ENCODE data around the gene CEP170. TPM values are rescaled to one million over a fixed set of nuclear protein-coding genes. Genes with fewer than 3 reads are reported as not detected.

CEP170 gene
- total RNA-seq, 1 experiment from 2014 or later, result 94.7 TPM

DNA sequence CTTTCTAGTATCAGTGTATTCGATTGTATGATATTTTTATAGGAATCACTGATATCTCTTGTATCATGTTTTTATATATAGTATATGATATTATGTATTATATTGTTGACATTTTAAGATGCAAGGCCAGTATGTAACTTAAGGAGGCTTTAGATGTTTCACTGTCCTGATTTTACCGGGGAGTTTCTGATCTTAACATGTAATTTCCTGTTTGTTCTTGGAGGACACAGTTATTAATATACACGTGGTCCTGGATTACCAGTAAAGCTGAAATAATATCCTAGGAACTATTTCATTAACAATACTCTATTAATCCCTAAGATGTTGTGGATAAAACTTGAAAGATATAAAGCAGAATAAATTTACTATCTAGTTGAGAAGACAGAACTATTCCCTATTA lies 20.2 kb upstream of the CEP170 start (continued):
- no peak for TF ChIP-seq NR3C1 (CRISPR knock-in tag; conservative IDR thresholded peaks at IDR 0.05; ENCODE audit: low read depth)

DNA sequence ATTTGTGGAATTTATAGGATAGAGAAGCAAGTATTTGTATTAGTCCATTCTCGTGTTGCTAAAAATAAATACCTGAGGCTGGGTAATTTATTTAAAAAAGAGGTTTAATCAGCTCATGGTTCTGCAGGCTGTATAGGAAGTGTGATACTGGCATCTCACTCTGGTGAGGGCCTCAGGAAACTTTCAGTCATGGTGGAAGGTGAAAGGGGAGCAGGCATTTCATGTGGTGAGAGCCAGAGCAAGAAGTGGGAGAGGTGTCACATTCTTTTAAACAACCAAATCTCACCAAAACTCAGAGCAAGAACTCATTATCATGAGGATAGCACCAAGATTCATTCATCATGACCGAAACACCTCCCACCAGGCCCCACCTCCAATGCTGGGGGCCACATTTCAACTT lies 18.9 kb upstream of the CEP170 start:
- DNase-seq (ENCODE audit: low spot score), result no peak
- TF ChIP-seq RORB (CRISPR knock-in tag; IDR thresholded peaks at IDR 0.05), result no peak
- TF ChIP-seq, protein P1, sequence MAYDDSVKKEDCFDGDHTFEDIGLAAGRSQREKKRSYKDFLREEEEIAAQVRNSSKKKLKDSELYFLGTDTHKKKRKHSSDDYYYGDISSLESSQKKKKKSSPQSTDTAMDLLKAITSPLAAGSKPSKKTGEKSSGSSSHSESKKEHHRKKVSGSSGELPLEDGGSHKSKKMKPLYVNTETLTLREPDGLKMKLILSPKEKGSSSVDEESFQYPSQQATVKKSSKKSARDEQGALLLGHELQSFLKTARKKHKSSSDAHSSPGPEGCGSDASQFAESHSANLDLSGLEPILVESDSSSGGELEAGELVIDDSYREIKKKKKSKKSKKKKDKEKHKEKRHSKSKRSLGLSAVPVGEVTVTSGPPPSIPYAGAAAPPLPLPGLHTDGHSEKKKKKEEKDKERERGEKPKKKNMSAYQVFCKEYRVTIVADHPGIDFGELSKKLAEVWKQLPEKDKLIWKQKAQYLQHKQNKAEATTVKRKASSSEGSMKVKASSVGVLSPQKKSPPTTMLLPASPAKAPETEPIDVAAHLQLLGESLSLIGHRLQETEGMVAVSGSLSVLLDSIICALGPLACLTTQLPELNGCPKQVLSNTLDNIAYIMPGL (CRISPR knock-in tag; IDR thresholded peaks at IDR 0.05), result no peak
- TF ChIP-seq, protein P2, sequence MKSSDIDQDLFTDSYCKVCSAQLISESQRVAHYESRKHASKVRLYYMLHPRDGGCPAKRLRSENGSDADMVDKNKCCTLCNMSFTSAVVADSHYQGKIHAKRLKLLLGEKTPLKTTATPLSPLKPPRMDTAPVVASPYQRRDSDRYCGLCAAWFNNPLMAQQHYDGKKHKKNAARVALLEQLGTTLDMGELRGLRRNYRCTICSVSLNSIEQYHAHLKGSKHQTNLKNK (CRISPR knock-in tag; IDR thresholded peaks at IDR 0.05), result no peak
- no peak for TF ChIP-seq CREB1 (CRISPR knock-in tag; IDR thresholded peaks at IDR 0.05)
- H3K27me3 Mint-ChIP-seq (ENCODE audit: low read depth), result no peaks in the 10 kb centered on the region
- H3K27ac Mint-ChIP-seq, result no peak overlapping the region
- 0 out of 2 replicates have a peak, but pooled peaks cover 3% of the 10 kb centered on the region for H3K36me3 Mint-ChIP-seq
- 0 out of 2 replicates have a peak, but pooled peaks cover 3% of the 10 kb centered on the region for H3K9me3 Mint-ChIP-seq
- peaks cover 16% of the 10 kb centered on the region for H3K4me1 Mint-ChIP-seq
- ChIA-PET POLR2A (no interaction called here), CTCF (no interaction called here)
- H3K4me3 Mint-ChIP-seq, result no peak overlapping the region
- no peak for ATAC-seq

DNA sequence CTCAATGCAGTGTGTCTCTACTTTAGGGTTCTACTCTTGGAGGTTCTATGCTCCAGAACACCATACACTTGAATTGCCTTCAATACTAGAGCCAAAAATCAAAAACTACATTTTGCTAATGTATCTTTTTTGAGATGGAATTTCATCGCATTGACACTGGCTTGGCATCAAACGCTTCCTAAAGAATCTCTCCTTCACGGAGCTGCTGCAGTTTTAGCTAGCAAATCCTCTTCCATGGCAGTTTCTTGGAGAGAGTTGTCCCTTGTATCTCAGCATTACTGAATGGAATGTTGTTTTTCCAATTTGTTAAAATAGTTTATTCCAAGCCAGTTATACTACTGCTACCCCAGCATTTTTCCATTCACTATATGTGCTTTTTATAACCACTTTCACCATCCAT lies 18.4 kb upstream of the CEP170 start:
- H3K27me3 Mint-ChIP-seq (ENCODE audit: low read depth), result no peaks in the 10 kb centered on the region
- no peak for DNase-seq (ENCODE audit: low spot score)
- H3K4me1 Mint-ChIP-seq, result peaks cover 19% of the 10 kb centered on the region
- 0 out of 2 replicates have a peak, but pooled peaks cover 3% of the 10 kb centered on the region for H3K9me3 Mint-ChIP-seq
- no peak for TF ChIP-seq NFE2L1 (CRISPR knock-in tag; IDR thresholded peaks at IDR 0.05)
- TF ChIP-seq, protein P3, sequence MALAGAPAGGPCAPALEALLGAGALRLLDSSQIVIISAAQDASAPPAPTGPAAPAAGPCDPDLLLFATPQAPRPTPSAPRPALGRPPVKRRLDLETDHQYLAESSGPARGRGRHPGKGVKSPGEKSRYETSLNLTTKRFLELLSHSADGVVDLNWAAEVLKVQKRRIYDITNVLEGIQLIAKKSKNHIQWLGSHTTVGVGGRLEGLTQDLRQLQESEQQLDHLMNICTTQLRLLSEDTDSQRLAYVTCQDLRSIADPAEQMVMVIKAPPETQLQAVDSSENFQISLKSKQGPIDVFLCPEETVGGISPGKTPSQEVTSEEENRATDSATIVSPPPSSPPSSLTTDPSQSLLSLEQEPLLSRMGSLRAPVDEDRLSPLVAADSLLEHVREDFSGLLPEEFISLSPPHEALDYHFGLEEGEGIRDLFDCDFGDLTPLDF (CRISPR knock-in tag; IDR thresholded peaks at IDR 0.05), result no peak
- no peak for TF ChIP-seq PRRX2 (CRISPR knock-in tag; IDR thresholded peaks at IDR 0.05)
- no peak for TF ChIP-seq ZNF317 (CRISPR knock-in tag; IDR thresholded peaks at IDR 0.05; ENCODE audit: borderline replicate concordance, low read depth)
- no peak for TF ChIP-seq SMAD3 (CRISPR knock-in tag; IDR thresholded peaks at IDR 0.05; ENCODE audit: borderline replicate concordance)
- TF ChIP-seq FOXP4 (CRISPR knock-in tag; IDR thresholded peaks at IDR 0.05), result no peak
- POLR2A ChIA-PET, result interaction anchor here (0.9 kb wide), 1 partner anchor 18 kb away, joined by 3 read pairs; the partner anchor contains the start of genes CEP170 and SDCCAG8
- H3K27ac Mint-ChIP-seq, result no peak overlapping the region
- ATAC-seq, result no peak
- H3K36me3 Mint-ChIP-seq, result 0 out of 2 replicates have a peak, but pooled peaks cover 3% of the 10 kb centered on the region
- no peak overlapping the region for H3K4me3 Mint-ChIP-seq
- CTCF ChIA-PET, result interaction anchor here (0.8 kb wide), 1 partner anchor 18 kb away, joined by 3 read pairs; the partner anchor contains the start of gene SDCCAG8

DNA sequence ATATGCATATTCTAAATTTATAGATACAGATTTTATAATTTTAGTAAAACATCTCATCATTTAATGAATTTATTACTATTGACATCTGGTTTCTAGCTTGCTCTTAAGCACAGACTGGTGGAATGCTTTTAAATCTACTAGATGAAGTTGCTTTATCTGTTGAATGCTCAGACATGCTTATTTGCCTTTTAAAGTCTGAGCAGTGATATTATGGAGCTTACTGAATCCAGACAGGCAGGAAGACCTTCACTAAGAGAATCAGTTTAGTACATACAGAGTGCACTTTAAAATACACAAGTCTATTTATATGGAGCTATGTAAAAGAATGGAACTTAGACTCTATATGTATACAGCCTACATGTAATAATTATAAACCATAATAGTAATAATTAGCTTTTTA lies 17.3 kb upstream of the CEP170 start:
- no peak overlapping the region for H3K27ac Mint-ChIP-seq
- CTCF ChIA-PET, result no interaction called here
- no peaks in the 10 kb centered on the region for H3K9me3 Mint-ChIP-seq
- POLR2A ChIA-PET, result no interaction called here
- no peaks in the 10 kb centered on the region for H3K27me3 Mint-ChIP-seq (ENCODE audit: low read depth)
- peaks cover 19% of the 10 kb centered on the region for H3K4me1 Mint-ChIP-seq
- H3K4me3 Mint-ChIP-seq, result no peak overlapping the region
- H3K36me3 Mint-ChIP-seq, result no peaks in the 10 kb centered on the region
- DNase-seq (ENCODE audit: low spot score), result no peak
- ATAC-seq, result no peak
- TF ChIP-seq, protein P4, sequence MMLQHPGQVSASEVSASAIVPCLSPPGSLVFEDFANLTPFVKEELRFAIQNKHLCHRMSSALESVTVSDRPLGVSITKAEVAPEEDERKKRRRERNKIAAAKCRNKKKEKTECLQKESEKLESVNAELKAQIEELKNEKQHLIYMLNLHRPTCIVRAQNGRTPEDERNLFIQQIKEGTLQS (CRISPR knock-in tag; conservative IDR thresholded peaks at IDR 0.05), result no peak
- TF ChIP-seq ZNF263 (CRISPR knock-in tag; IDR thresholded peaks at IDR 0.05; ENCODE audit: low read depth), result no peak
- TF ChIP-seq, protein P5, sequence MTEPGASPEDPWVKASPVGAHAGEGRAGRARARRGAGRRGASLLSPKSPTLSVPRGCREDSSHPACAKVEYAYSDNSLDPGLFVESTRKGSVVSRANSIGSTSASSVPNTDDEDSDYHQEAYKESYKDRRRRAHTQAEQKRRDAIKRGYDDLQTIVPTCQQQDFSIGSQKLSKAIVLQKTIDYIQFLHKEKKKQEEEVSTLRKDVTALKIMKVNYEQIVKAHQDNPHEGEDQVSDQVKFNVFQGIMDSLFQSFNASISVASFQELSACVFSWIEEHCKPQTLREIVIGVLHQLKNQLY (CRISPR knock-in tag; IDR thresholded peaks at IDR 0.05), result no peak
- no peak for TF ChIP-seq CREB1 (CRISPR knock-in tag; IDR thresholded peaks at IDR 0.05)
- TF ChIP-seq SMAD4 (CRISPR knock-in tag; IDR thresholded peaks at IDR 0.05), result no peak
- TF ChIP-seq MXD4 (CRISPR knock-in tag; IDR thresholded peaks at IDR 0.05; ENCODE audit: borderline replicate concordance), result no peak
- TF ChIP-seq, protein P6, sequence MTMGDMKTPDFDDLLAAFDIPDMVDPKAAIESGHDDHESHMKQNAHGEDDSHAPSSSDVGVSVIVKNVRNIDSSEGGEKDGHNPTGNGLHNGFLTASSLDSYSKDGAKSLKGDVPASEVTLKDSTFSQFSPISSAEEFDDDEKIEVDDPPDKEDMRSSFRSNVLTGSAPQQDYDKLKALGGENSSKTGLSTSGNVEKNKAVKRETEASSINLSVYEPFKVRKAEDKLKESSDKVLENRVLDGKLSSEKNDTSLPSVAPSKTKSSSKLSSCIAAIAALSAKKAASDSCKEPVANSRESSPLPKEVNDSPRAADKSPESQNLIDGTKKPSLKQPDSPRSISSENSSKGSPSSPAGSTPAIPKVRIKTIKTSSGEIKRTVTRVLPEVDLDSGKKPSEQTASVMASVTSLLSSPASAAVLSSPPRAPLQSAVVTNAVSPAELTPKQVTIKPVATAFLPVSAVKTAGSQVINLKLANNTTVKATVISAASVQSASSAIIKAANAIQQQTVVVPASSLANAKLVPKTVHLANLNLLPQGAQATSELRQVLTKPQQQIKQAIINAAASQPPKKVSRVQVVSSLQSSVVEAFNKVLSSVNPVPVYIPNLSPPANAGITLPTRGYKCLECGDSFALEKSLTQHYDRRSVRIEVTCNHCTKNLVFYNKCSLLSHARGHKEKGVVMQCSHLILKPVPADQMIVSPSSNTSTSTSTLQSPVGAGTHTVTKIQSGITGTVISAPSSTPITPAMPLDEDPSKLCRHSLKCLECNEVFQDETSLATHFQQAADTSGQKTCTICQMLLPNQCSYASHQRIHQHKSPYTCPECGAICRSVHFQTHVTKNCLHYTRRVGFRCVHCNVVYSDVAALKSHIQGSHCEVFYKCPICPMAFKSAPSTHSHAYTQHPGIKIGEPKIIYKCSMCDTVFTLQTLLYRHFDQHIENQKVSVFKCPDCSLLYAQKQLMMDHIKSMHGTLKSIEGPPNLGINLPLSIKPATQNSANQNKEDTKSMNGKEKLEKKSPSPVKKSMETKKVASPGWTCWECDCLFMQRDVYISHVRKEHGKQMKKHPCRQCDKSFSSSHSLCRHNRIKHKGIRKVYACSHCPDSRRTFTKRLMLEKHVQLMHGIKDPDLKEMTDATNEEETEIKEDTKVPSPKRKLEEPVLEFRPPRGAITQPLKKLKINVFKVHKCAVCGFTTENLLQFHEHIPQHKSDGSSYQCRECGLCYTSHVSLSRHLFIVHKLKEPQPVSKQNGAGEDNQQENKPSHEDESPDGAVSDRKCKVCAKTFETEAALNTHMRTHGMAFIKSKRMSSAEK (CRISPR knock-in tag; IDR thresholded peaks at IDR 0.05; ENCODE audit: borderline replicate concordance), result no peak
- TF ChIP-seq, protein P7, sequence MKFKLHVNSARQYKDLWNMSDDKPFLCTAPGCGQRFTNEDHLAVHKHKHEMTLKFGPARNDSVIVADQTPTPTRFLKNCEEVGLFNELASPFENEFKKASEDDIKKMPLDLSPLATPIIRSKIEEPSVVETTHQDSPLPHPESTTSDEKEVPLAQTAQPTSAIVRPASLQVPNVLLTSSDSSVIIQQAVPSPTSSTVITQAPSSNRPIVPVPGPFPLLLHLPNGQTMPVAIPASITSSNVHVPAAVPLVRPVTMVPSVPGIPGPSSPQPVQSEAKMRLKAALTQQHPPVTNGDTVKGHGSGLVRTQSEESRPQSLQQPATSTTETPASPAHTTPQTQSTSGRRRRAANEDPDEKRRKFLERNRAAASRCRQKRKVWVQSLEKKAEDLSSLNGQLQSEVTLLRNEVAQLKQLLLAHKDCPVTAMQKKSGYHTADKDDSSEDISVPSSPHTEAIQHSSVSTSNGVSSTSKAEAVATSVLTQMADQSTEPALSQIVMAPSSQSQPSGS (CRISPR knock-in tag; IDR thresholded peaks at IDR 0.05; ENCODE audit: borderline replicate concordance, low read depth), result no peak

Measured in WTC11 (cell line).